Body of pancreas (tissue), 4 donors: ENCODE results near the gene ATXN7L3B. TPM values are rescaled to one million over a fixed set of nuclear protein-coding genes. Genes with fewer than 3 reads are reported as not detected.

Experiments
- ATAC-seq: fragments of 150-250 bp; one replicate; pipeline ENCODE4 v1.9.1; 2016
- DNase-seq, 4 donors: peaks; one replicate each; pipeline ENCODE4 v3.0.0-alpha.2; 2019
- H3K27ac ChIP-seq, 4 donors: fragments of 200-600 bp; sonication (generic); 1 replicate in 3 of 4; 2 replicates in 1 of 4; pipeline versions ENCODE4 v1.5.1 to v1.6.1; 2016 to 2019; ENCODE audit warnings: mild to moderate bottlenecking in 1 of 4, mixed read lengths in 1 of 4, moderate library complexity in 1 of 4
- H3K27me3 ChIP-seq, 2 donors: fragments of 200-600 bp; sonication (generic); one replicate each; pipeline ENCODE4 v1.6.0; 2016; ENCODE audit warnings: mild to moderate bottlenecking in 1 of 2
- H3K36me3 ChIP-seq, 2 donors: fragments of 200-600 bp; sonication (generic); replicated peaks in 1 of 2; 2 replicates each; pipeline ENCODE4 v1.5.1; 2016; ENCODE audit warnings: low read depth in 2 of 2; ENCODE audit not compliant: insufficient read depth in 1 of 2
- H3K4me1 ChIP-seq: fragments of 200-600 bp; sonication (generic); one replicate; pipeline ENCODE4 v1.6.0; 2016
- H3K4me3 ChIP-seq, 2 donors: fragments of 200-600 bp; sonication (generic); 1 replicate in 1 of 2; 2 replicates in 1 of 2; pipeline ENCODE4 v1.5.1; 2016 to 2019
- H3K9me3 ChIP-seq, 3 donors: fragments of 200-600 bp; sonication (generic); 1 replicate in 2 of 3; 2 replicates in 1 of 3; pipeline ENCODE4 v1.5.1; 2016
- POLR2A ChIP-seq, 3 donors: fragments of 450-650 bp; IDR thresholded peaks; one replicate each; pipeline ENCODE4 v1.6.1; 2016; ENCODE audit warnings: antibody characterized with exemption in 3 of 3, mild to moderate bottlenecking in 2 of 3
- WGBS, 2 donors: methylation state at CpG; one replicate each; pipeline ENCODE4 v1.1.5; 2017; 5-methylcytosine and 5-hydroxymethylcytosine counted together
- intact Hi-C: fragments of 100-400 bp; cut with DNase I; formaldehyde crosslinking; loops from one replicate; pipeline ENCODE4 v1.15.1; 2023
- total RNA-seq, 2 donors: library from RNA; depleted of rRNA; stranded (reverse); fragments of >200 nt; gene quantifications; one replicate each; pipeline ENCODE4 v1.1.0, GENCODE V29; 2016
- TF ChIP-seq, protein P1 (sequence below), 7 experiments: fragments of 450-650 bp in 4 of 7; fragments of 200-600 bp in 3 of 7; sonication (generic) in 3 of 7; IDR thresholded peaks; one replicate each; pipeline ENCODE4 v1.5.1; 2016 to 2019; ENCODE audit warnings: antibody characterized with exemption in 7 of 7

Gene ATXN7L3B
- total RNA-seq, 2 donors from 2014 or later: 16.8 to 17.4 TPM

DNA sequence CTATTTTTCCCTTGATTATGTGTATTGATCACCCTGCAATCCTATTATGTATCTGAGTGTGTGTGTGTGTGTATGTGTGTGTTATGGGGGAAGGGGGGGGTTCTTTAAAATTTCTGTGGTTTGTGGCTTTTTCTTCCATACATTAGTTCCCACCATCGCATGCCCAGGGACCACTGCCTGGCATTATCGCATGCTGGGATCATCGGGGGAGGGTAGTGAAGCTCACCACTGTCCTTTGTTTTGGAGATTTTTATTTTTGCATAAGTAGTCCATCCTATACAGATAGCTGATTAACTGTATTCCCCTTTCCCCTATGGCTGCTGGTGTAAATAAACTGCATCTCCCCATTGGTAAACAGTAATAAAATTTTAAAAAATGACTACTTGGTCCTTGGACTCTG is 3.4 kb downstream of the ATXN7L3B start:
- intact Hi-C loops: no loop called here
- 74 to 78% methylated on average over 3 of the region's 3 CpGs for WGBS, 2 donors
- H3K27me3 ChIP-seq: no peaks in the 10 kb centered on the region
- no peak overlapping the region for H3K4me3 ChIP-seq
- no peaks in the 10 kb centered on the region for H3K36me3 ChIP-seq
- no peak overlapping the region for H3K27ac ChIP-seq
- TF ChIP-seq, protein P1, sequence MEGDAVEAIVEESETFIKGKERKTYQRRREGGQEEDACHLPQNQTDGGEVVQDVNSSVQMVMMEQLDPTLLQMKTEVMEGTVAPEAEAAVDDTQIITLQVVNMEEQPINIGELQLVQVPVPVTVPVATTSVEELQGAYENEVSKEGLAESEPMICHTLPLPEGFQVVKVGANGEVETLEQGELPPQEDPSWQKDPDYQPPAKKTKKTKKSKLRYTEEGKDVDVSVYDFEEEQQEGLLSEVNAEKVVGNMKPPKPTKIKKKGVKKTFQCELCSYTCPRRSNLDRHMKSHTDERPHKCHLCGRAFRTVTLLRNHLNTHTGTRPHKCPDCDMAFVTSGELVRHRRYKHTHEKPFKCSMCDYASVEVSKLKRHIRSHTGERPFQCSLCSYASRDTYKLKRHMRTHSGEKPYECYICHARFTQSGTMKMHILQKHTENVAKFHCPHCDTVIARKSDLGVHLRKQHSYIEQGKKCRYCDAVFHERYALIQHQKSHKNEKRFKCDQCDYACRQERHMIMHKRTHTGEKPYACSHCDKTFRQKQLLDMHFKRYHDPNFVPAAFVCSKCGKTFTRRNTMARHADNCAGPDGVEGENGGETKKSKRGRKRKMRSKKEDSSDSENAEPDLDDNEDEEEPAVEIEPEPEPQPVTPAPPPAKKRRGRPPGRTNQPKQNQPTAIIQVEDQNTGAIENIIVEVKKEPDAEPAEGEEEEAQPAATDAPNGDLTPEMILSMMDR (IDR thresholded peaks at IDR 0.05): no peak
- no peak for TF ChIP-seq POLR2A (IDR thresholded peaks at IDR 0.05)
- DNase-seq (no peak), ATAC-seq (no peak)
- H3K9me3 ChIP-seq: no peaks in the 10 kb centered on the region
- H3K4me1 ChIP-seq: peaks cover 42% of the 10 kb centered on the region

DNA sequence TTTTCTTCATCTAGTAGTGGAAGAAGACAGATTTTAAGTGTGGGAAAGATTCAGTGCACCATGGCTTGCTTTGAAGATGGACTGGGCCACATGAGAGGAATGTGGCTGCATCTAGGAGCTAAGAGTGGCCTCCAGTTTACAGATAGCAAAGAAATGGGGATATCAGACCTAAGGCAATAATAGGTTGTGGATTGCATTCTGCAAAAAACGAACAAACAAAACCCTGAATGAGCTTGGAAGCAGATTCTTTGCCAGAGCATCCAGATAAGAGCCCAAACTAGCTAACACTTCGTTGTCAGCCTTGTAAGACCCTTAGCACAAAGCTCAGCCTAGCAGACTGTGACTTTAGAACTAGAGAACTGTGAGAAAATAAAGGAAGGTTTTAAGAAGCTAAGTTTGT is 9.6 kb downstream of the ATXN7L3B start:
- H3K27ac ChIP-seq: no peak overlapping the region
- DNase-seq (no peak), ATAC-seq (no peak)
- TF ChIP-seq, protein P1 (IDR thresholded peaks at IDR 0.05): no peak
- no peak for TF ChIP-seq POLR2A (IDR thresholded peaks at IDR 0.05)
- H3K4me3 ChIP-seq: no peak overlapping the region
- intact Hi-C loops: no loop called here
- no peaks in the 10 kb centered on the region for H3K9me3 ChIP-seq
- H3K36me3 ChIP-seq: no peaks in the 10 kb centered on the region
- H3K27me3 ChIP-seq: no peaks in the 10 kb centered on the region
- peaks cover 3% of the 10 kb centered on the region for H3K4me1 ChIP-seq
- 44 to 52% methylated on average over 2 of the region's 2 CpGs for WGBS, 2 donors

DNA sequence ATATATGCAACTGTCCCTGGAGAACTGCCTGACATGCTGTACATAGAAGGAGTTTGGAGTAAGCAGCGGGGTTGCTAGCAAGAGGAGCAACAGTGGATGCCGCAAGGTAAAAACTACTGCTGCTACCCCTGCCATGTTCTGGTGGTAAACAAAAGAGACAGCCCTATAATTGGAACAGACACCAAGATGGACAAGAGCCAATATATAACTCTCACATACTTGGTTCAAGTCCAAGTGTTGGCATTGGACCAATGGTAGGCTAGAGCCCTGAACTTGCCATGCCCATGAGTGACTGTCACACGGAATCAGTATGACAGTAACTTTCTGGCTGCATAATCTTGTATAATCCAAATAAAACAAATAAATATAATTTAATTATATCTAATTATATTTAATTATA is 13.7 kb downstream of the ATXN7L3B start:
- Histone ChIP-seq H3K27me3 (no peaks in the 10 kb centered on the region), H3K4me1 (no peaks in the 10 kb centered on the region), H3K27ac (no peak overlapping the region), H3K36me3 (no peaks in the 10 kb centered on the region), H3K9me3 (no peaks in the 10 kb centered on the region), H3K4me3 (no peak overlapping the region)
- TF ChIP-seq, protein P1 (IDR thresholded peaks at IDR 0.05): no peak
- TF ChIP-seq POLR2A (IDR thresholded peaks at IDR 0.05): no peak
- intact Hi-C loops: no loop called here
- ATAC-seq (no peak), DNase-seq (no peak)
- 93 to 94% methylated on average over 3 of the region's 3 CpGs for WGBS, 2 donors

DNA sequence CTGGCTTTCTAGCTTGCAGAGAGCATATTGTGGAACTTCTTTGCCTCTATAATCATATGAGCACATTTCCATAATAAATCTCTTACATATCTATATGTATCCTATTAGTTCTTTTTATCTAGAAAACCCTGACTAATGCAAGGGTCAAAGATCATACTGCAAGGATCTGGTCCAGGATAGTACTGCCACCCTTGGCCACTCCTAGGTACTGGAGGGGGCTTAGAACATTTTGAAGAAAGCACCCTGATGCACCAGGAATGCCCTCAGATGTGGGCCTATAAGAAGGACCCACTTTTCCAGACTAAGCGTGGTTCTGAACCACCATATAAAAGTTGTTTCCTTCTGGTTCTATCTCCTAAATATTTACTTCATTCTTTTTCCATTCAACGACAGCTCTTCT is 14.6 kb downstream of the ATXN7L3B start:
- TF ChIP-seq, protein P1 (IDR thresholded peaks at IDR 0.05): no peak
- TF ChIP-seq POLR2A (IDR thresholded peaks at IDR 0.05): no peak
- intact Hi-C loops: no loop called here
- no peaks in the 10 kb centered on the region for H3K4me1 ChIP-seq
- H3K4me3 ChIP-seq: no peak overlapping the region
- no peak for ATAC-seq
- 82 to 87% methylated on average over 2 of the region's 2 CpGs for WGBS, 2 donors
- no peaks in the 10 kb centered on the region for H3K36me3 ChIP-seq
- no peaks in the 10 kb centered on the region for H3K9me3 ChIP-seq
- H3K27me3 ChIP-seq: no peaks in the 10 kb centered on the region
- DNase-seq: no peak
- H3K27ac ChIP-seq: no peak overlapping the region

DNA sequence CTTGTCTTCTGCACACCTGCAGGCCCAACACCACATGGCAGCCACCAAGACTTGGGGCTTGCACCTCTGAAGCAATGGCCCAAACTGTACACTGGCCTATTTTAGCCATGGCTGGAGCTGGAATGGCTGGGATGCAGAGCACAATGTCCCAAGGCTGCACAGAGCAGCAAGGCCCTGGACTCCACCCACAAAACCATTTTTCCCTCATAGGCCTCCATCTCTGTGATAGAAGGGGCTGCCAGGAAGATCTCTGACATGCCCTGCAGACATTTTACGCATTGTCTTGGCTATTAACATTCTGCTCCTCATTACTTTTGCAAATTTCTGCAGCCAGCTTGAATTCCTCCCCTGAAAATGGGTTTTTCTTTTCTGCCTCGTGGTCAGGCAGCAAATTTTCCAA is 22.1 kb downstream of the ATXN7L3B start:
- Histone ChIP-seq H3K36me3 (no peaks in the 10 kb centered on the region), H3K27ac (no peak overlapping the region), H3K27me3 (no peaks in the 10 kb centered on the region), H3K9me3 (no peaks in the 10 kb centered on the region), H3K4me3 (no peak overlapping the region), H3K4me1 (no peaks in the 10 kb centered on the region)
- no peak for TF ChIP-seq POLR2A (IDR thresholded peaks at IDR 0.05)
- TF ChIP-seq, protein P1 (IDR thresholded peaks at IDR 0.05): no peak
- no peak for DNase-seq
- ATAC-seq: no peak
- WGBS, 2 donors: 65 to 66% methylated on average over 2 of the region's 2 CpGs
- intact Hi-C loops: no loop called here
